Activated CD4-positive, alpha-beta T cell treated with anti-CD3 and anti-CD28 coated beads for 36 hours (primary cell): ENCODE data around the gene NKD2. TPM values are rescaled to one million over a fixed set of nuclear protein-coding genes. Genes with fewer than 3 reads are reported as not detected.
A peak's percentile ranks its signal among the peaks of the same experiment; 100 is the strongest.

Source experiments
- ATAC-seq: fragments of 200-7000 bp; cut with Tn5 transposase; one replicate; pipeline ENCODE4 v1.10.0; 2021; ENCODE audit warnings: mild to moderate bottlenecking, moderate library complexity
- CTCF ChIA-PET: fragments of 350-600 bp; sonication (Branson Sonifier 250); formaldehyde crosslinking; loops from one replicate; lab custom pipeline; 2021; ENCODE audit warnings: antibody characterized with exemption; lab: Charles Lee
- POLR2A ChIA-PET: fragments of 350-600 bp; sonication (Branson Sonifier 250); formaldehyde crosslinking; loops from one replicate; lab custom pipeline; 2021; ENCODE audit warnings: antibody characterized with exemption, inconsistent platforms; lab: Charles Lee
- DNase-seq: peaks from one replicate; pipeline ENCODE4 v3.0.0-alpha.2; 2020
- H3K27ac Mint-ChIP-seq: one replicate; pipeline ENCODE4 v1.8.0; 2021; ENCODE audit warnings: mixed read lengths
- H3K27me3 Mint-ChIP-seq: one replicate; pipeline ENCODE4 v1.8.0; 2021; ENCODE audit warnings: mixed read lengths
- H3K36me3 Mint-ChIP-seq: one replicate; pipeline ENCODE4 v1.8.0; 2021; ENCODE audit warnings: low read depth, mixed read lengths
- H3K4me1 Mint-ChIP-seq: one replicate; pipeline ENCODE4 v1.8.0; 2021; ENCODE audit warnings: mixed read lengths
- H3K4me3 Mint-ChIP-seq: one replicate; pipeline ENCODE4 v1.8.0; 2021; ENCODE audit warnings: mild to moderate bottlenecking, moderate library complexity, mixed read lengths
- H3K9me3 Mint-ChIP-seq: one replicate; pipeline ENCODE4 v1.8.0; 2021; ENCODE audit warnings: low read depth, mixed read lengths
- intact Hi-C, 2 experiments: fragments of 100-400 bp; cut with DNase I in 1 of 2; cut with micrococcal nuclease in 1 of 2; formaldehyde crosslinking; loops; one replicate each; pipeline versions ENCODE4 v1.14.2 to v1.15.1; 2022 to 2024; cut with DNase I, micrococcal nuclease
- total RNA-seq, 2 experiments: library from RNA; stranded (reverse); gene quantifications; one replicate each; pipeline ENCODE4 v1.2.3, GENCODE V29; 2021

Gene NKD2
- total RNA-seq, 2 experiments from 2014 or later, result 0.86 to 1.1 TPM

- no peaks in the 10 kb centered on the region for H3K36me3 Mint-ChIP-seq
- intact Hi-C loops, result loop anchor here in 1 of 2 experiments (5.0 to 10.0 kb wide), 2 partner anchors 55 to 87 kb away; no protein-coding TSS in a partner anchor
- peaks cover 6% of the 10 kb centered on the region for H3K4me1 Mint-ChIP-seq
- no peaks in the 10 kb centered on the region for H3K9me3 Mint-ChIP-seq
- no peak overlapping the region for H3K4me3 Mint-ChIP-seq
- ChIA-PET POLR2A (no interaction called here), CTCF (interaction anchor here (0.6 to 2.1 kb wide), 7 partner anchors 9 to 133 kb away, joined by 3 to 8 read pairs (median 5); no protein-coding TSS in a partner anchor)
- H3K27ac Mint-ChIP-seq, result no peak overlapping the region
- H3K27me3 Mint-ChIP-seq, result peaks cover 42% of the 10 kb centered on the region
- DNase-seq, result no peak
- no peak for ATAC-seq
Measured at GRCh38 chr5:1009359-1010180, 968 bp downstream of the NKD2 start.

GRCh38 chr5:1010181-1010510 is 1.5 kb downstream of the NKD2 start:
- DNase-seq (no peak), ATAC-seq (no peak)
- H3K36me3 Mint-ChIP-seq, result no peaks in the 10 kb centered on the region
- no peaks in the 10 kb centered on the region for H3K9me3 Mint-ChIP-seq
- H3K27ac Mint-ChIP-seq, result no peak overlapping the region
- POLR2A ChIA-PET, result no interaction called here
- intact Hi-C loops, result loop anchor here in 1 of 2 experiments (5.0 kb wide), 1 partner anchor 88 kb away; no protein-coding TSS in a partner anchor
- H3K4me3 Mint-ChIP-seq, result no peak overlapping the region
- H3K27me3 Mint-ChIP-seq, result peaks cover 42% of the 10 kb centered on the region
- peaks cover 6% of the 10 kb centered on the region for H3K4me1 Mint-ChIP-seq
- CTCF ChIA-PET, result interaction anchor here (0.6 to 2.1 kb wide), 7 partner anchors 10 to 164 kb away, joined by 3 to 8 read pairs (median 5); no protein-coding TSS in a partner anchor

- Mint-ChIP-seq H3K4me1 (peaks cover 6% of the 10 kb centered on the region), H3K27me3 (peaks cover 42% of the 10 kb centered on the region), H3K9me3 (no peaks in the 10 kb centered on the region), H3K4me3 (no peak overlapping the region), H3K27ac (no peak overlapping the region), H3K36me3 (no peaks in the 10 kb centered on the region)
- ChIA-PET POLR2A (no interaction called here), CTCF (interaction anchor here (0.9 to 2.1 kb wide), 6 partner anchors 9 to 163 kb away, joined by 3 to 8 read pairs (median 4); partner anchors contain the start of gene TRIP13)
- no peak for ATAC-seq
- intact Hi-C loops, result loop anchor here (1.0 to 5.0 kb wide), 2 partner anchors 87 to 88 kb away; no protein-coding TSS in a partner anchor
- DNase-seq, result no peak
Measured at GRCh38 chr5:1010641-1011046, 2.0 kb downstream of the NKD2 start.

- Mint-ChIP-seq H3K27me3 (peaks cover 39% of the 10 kb centered on the region), H3K36me3 (no peaks in the 10 kb centered on the region), H3K9me3 (no peaks in the 10 kb centered on the region), H3K27ac (no peak overlapping the region), H3K4me3 (no peak overlapping the region), H3K4me1 (peaks cover 3% of the 10 kb centered on the region)
- DNase-seq (peak; percentile 80), ATAC-seq (peak; percentile 64)
- ChIA-PET CTCF (interaction anchor here (0.9 to 2.1 kb wide), 6 partner anchors 9 to 163 kb away, joined by 3 to 8 read pairs (median 4); partner anchors contain the start of gene TRIP13), POLR2A (no interaction called here)
- intact Hi-C loops, result loop anchor here (1.0 to 5.0 kb wide), 2 partner anchors 88 to 89 kb away; no protein-coding TSS in a partner anchor
Measured at GRCh38 chr5:1011226-1011631, 2.6 kb downstream of the NKD2 start.

GRCh38 chr5:1011741-1012312 is 3.2 kb downstream of the NKD2 start:
- POLR2A ChIA-PET, result no interaction called here
- H3K27ac Mint-ChIP-seq, result no peak overlapping the region
- no peaks in the 10 kb centered on the region for H3K9me3 Mint-ChIP-seq
- peak; percentile 4 for DNase-seq
- intact Hi-C loops, result loop anchor here (1.0 to 5.0 kb wide), 2 partner anchors 89 to 90 kb away; no protein-coding TSS in a partner anchor
- no peak overlapping the region for H3K4me3 Mint-ChIP-seq
- no peaks in the 10 kb centered on the region for H3K36me3 Mint-ChIP-seq
- H3K4me1 Mint-ChIP-seq, result peaks cover 3% of the 10 kb centered on the region
- CTCF ChIA-PET, result interaction anchor here (0.6 to 1.7 kb wide), 4 partner anchors 8 to 139 kb away, joined by 3 to 4 read pairs (median 4); no protein-coding TSS in a partner anchor
- H3K27me3 Mint-ChIP-seq, result peaks cover 33% of the 10 kb centered on the region
- no peak for ATAC-seq

GRCh38 chr5:1012313-1012841 is 3.8 kb downstream of the NKD2 start:
- intact Hi-C loops, result loop anchor here in 1 of 2 experiments (5.0 kb wide), 1 partner anchor 90 kb away; no protein-coding TSS in a partner anchor
- Mint-ChIP-seq H3K27me3 (peaks cover 31% of the 10 kb centered on the region), H3K4me3 (no peak overlapping the region), H3K27ac (no peak overlapping the region), H3K9me3 (no peaks in the 10 kb centered on the region), H3K36me3 (no peaks in the 10 kb centered on the region), H3K4me1 (peaks cover 3% of the 10 kb centered on the region)
- DNase-seq, result peak; percentile 4
- ATAC-seq, result no peak
- ChIA-PET POLR2A (no interaction called here), CTCF (interaction anchor here (0.6 to 0.7 kb wide), 3 partner anchors 14 to 139 kb away, joined by 3 read pairs; no protein-coding TSS in a partner anchor)

- ATAC-seq (no peak), DNase-seq (no peak)
- CTCF ChIA-PET, result interaction anchor here (0.6 kb wide), 1 partner anchor 65 kb away, joined by 3 read pairs; no protein-coding TSS in a partner anchor
- peaks cover 29% of the 10 kb centered on the region for H3K27me3 Mint-ChIP-seq
- no peak overlapping the region for H3K27ac Mint-ChIP-seq
- H3K9me3 Mint-ChIP-seq, result no peaks in the 10 kb centered on the region
- intact Hi-C loops, result loop anchor here in 1 of 2 experiments (5.0 kb wide), 1 partner anchor 91 kb away; no protein-coding TSS in a partner anchor
- H3K4me1 Mint-ChIP-seq, result peaks cover 3% of the 10 kb centered on the region
- no peak overlapping the region for H3K4me3 Mint-ChIP-seq
- H3K36me3 Mint-ChIP-seq, result no peaks in the 10 kb centered on the region
- POLR2A ChIA-PET, result no interaction called here
Measured at GRCh38 chr5:1012900-1013237, 4.3 kb downstream of the NKD2 start.

GRCh38 chr5:1013238-1013947 is 4.8 kb downstream of the NKD2 start:
- peaks cover 3% of the 10 kb centered on the region for H3K4me1 Mint-ChIP-seq
- DNase-seq (peak; percentile 2), ATAC-seq (no peak)
- CTCF ChIA-PET, result interaction anchor here (0.6 kb wide), 1 partner anchor 65 kb away, joined by 3 read pairs; no protein-coding TSS in a partner anchor
- H3K4me3 Mint-ChIP-seq, result no peak overlapping the region
- H3K36me3 Mint-ChIP-seq, result no peaks in the 10 kb centered on the region
- POLR2A ChIA-PET, result no interaction called here
- no peaks in the 10 kb centered on the region for H3K9me3 Mint-ChIP-seq
- H3K27ac Mint-ChIP-seq, result no peak overlapping the region
- intact Hi-C loops, result loop anchor here in 1 of 2 experiments (5.0 kb wide), 1 partner anchor 91 kb away; no protein-coding TSS in a partner anchor
- peaks cover 26% of the 10 kb centered on the region for H3K27me3 Mint-ChIP-seq

- H3K36me3 Mint-ChIP-seq, result no peaks in the 10 kb centered on the region
- H3K9me3 Mint-ChIP-seq, result no peaks in the 10 kb centered on the region
- H3K27ac Mint-ChIP-seq, result no peak overlapping the region
- intact Hi-C loops, result loop anchor here in 1 of 2 experiments (5.0 kb wide), 1 partner anchor 92 kb away; no protein-coding TSS in a partner anchor
- DNase-seq (no peak), ATAC-seq (no peak)
- peaks cover 26% of the 10 kb centered on the region for H3K27me3 Mint-ChIP-seq
- no peak overlapping the region for H3K4me3 Mint-ChIP-seq
- peaks cover 3% of the 10 kb centered on the region for H3K4me1 Mint-ChIP-seq
- POLR2A ChIA-PET, result no interaction called here
- CTCF ChIA-PET, result no interaction called here
Measured at GRCh38 chr5:1013948-1014301, 5.3 kb downstream of the NKD2 start.

GRCh38 chr5:1014346-1014745 is 5.7 kb downstream of the NKD2 start:
- ChIA-PET CTCF (no interaction called here), POLR2A (no interaction called here)
- Mint-ChIP-seq H3K27me3 (peaks cover 26% of the 10 kb centered on the region), H3K36me3 (no peaks in the 10 kb centered on the region), H3K4me1 (peaks cover 3% of the 10 kb centered on the region), H3K27ac (no peak overlapping the region), H3K9me3 (no peaks in the 10 kb centered on the region), H3K4me3 (no peak overlapping the region)
- no peak for ATAC-seq
- DNase-seq, result no peak
- intact Hi-C loops, result loop anchor here in 1 of 2 experiments (5.0 kb wide), 1 partner anchor 92 kb away; no protein-coding TSS in a partner anchor
